ENCODE results near the gene KDR.

Gene KDR

DNA sequence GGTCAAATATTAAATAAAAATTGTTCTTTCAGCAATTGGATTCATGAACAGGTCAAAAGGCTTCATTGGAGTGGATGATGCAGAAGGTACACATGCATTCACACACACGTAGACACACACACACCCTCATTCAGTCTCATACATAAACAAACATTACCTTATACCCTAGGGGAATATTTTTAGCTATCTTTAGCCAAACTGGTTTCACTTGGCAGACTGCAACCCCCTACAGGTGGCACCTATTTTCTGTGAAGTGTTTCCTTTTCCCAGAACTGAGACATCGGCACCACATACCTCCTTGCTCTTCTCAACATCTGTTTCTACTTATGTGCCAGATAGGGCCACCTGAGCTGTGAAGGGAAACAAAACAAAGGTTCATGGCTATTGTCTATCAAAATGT is 18.5 kb upstream of the KDR start:
- TF ChIP-seq JUND (IDR thresholded peaks at IDR 0.05; ENCODE audit: low read depth): no peak
- DNase-seq (ENCODE audit: low read depth in 1 of 2, low spot score in 1 of 2): peak in 1 of 2 experiments; percentile 36
- in situ Hi-C loops (cut with HindIII; ENCODE audit: low pct_unique_long_range_greater_than_20kb, low sequenced_read_pairs): no loop called here

GRCh38 chr4:55138367-55138766 is 13.0 kb upstream of the KDR start:
- in situ Hi-C loops (cut with HindIII; ENCODE audit: low pct_unique_long_range_greater_than_20kb, low sequenced_read_pairs): no loop called here
- no peak for DNase-seq (ENCODE audit: low read depth in 1 of 2, low spot score in 1 of 2)
- no peak for TF ChIP-seq JUND (IDR thresholded peaks at IDR 0.05; ENCODE audit: low read depth)

GRCh38 chr4:55136634-55137033 is 11.2 kb upstream of the KDR start:
- in situ Hi-C loops (cut with HindIII; ENCODE audit: low pct_unique_long_range_greater_than_20kb, low sequenced_read_pairs): no loop called here
- TF ChIP-seq JUND (IDR thresholded peaks at IDR 0.05; ENCODE audit: low read depth): no peak
- DNase-seq (ENCODE audit: low read depth in 1 of 2, low spot score in 1 of 2): no peak

- DNase-seq (ENCODE audit: low read depth in 1 of 2, low spot score in 1 of 2): no peak
- no peak for TF ChIP-seq JUND (IDR thresholded peaks at IDR 0.05; ENCODE audit: low read depth)
- in situ Hi-C loops (cut with HindIII; ENCODE audit: low pct_unique_long_range_greater_than_20kb, low sequenced_read_pairs): no loop called here
Measured at GRCh38 chr4:55133951-55134350, 8.6 kb upstream of the KDR start.

GRCh38 chr4:55132775-55133174 is 7.4 kb upstream of the KDR start:
- in situ Hi-C loops (cut with HindIII; ENCODE audit: low pct_unique_long_range_greater_than_20kb, low sequenced_read_pairs): no loop called here
- no peak for DNase-seq (ENCODE audit: low read depth in 1 of 2, low spot score in 1 of 2)
- no peak for TF ChIP-seq JUND (IDR thresholded peaks at IDR 0.05; ENCODE audit: low read depth)

GRCh38 chr4:55127521-55127920 is 2.1 kb upstream of the KDR start:
- in situ Hi-C loops (cut with HindIII; ENCODE audit: low pct_unique_long_range_greater_than_20kb, low sequenced_read_pairs): no loop called here

DNA sequence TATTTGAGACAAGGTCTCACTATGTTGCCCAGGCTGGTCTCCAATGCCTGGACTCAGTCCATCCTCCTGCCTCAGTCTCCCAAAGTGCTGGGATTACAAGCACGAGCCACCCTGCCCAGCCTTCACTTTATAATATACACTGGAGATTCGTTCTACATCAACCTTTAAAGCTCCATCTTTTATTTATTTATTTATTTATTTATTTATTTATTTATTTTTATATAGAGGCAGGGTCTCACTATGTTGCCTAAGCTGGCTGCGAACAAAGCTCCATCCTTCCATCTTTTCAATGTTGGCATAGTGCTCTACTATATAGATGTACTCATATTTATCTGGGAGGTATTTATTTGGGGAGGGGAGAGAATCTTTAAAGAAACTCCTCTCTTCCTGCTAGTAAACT is 1.7 kb upstream of the KDR start:
- no peak for TF ChIP-seq JUND (IDR thresholded peaks at IDR 0.05; ENCODE audit: low read depth)
- in situ Hi-C loops (cut with HindIII; ENCODE audit: low pct_unique_long_range_greater_than_20kb, low sequenced_read_pairs): no loop called here
- DNase-seq (ENCODE audit: low read depth in 1 of 2, low spot score in 1 of 2): no peak

More at GRCh38 chr4:55127521-55127920, 2.1 kb upstream of the KDR start:
- TF ChIP-seq JUND (IDR thresholded peaks at IDR 0.05; ENCODE audit: low read depth): no peak
- DNase-seq (ENCODE audit: low read depth in 1 of 2, low spot score in 1 of 2): no peak

- no peak for DNase-seq (ENCODE audit: low read depth in 1 of 2, low spot score in 1 of 2)
Measured at GRCh38 chr4:55125763-55126541, 557 bp upstream of the KDR start.

DNA sequence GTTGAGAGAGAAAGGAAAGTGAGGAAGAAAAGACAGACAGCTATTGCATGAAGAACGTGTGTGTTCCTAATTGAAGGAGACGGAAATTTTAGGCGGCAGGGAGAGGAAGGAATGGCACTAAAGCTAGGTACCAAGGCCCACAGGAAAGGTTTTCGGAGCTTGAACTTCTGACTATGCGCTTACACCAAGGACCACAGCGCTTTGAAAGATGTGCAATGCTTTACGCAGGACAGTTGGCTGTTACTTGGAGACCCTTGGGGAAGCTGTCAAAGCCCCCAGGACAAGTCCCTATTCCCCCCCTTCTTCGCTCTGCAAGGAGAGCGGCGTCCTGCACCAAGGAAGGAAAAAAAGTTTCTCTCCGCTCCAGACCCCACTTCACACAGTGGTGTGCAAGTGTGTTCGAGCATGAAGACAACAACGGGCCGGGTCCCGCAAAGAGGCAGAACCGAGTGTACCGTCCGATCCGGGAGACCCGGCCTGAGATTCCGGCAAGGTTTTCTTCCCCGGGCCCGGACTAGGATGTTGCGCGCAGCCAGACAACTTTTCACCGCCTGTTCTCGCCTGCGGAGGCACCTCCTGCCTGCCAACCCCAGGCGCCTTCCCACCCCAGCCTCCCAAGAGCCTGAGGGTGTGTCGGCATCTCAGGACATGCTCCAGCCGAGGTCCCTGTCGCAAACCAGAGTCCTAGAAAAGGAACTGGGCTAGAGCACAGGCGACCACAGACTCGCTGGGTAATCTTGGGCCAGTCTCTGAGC is 896 bp downstream of the KDR start:
- DNase-seq (ENCODE audit: low read depth in 1 of 2, low spot score in 1 of 2): no peak
- in situ Hi-C loops (cut with HindIII; ENCODE audit: low pct_unique_long_range_greater_than_20kb, low sequenced_read_pairs): no loop called here
- TF ChIP-seq JUND (IDR thresholded peaks at IDR 0.05; ENCODE audit: low read depth): no peak

More at GRCh38 chr4:55125763-55126541, 557 bp upstream of the KDR start:
- no peak for TF ChIP-seq JUND (IDR thresholded peaks at IDR 0.05; ENCODE audit: low read depth)
- in situ Hi-C loops (cut with HindIII; ENCODE audit: low pct_unique_long_range_greater_than_20kb, low sequenced_read_pairs): no loop called here

DNA sequence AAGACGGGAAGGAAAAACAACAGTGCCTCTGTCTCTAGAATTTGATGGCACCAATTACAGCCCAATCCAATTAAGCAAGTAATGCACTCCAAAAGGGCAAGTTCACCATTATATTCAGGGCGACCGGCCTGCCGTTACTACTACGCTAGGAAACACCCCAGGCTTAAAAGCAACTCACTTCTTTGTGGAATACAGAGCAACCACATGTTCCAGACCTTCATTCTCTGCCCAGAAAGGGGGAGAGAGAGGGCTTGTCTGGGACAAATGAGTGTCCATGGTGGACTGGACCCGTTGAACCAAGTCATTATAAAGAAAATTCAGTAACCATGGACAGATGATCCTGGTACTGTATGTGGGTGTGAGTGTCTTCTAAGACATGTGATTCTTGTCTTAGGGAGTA is 1.6 kb downstream of the KDR start:
- in situ Hi-C loops (cut with HindIII; ENCODE audit: low pct_unique_long_range_greater_than_20kb, low sequenced_read_pairs): no loop called here
- DNase-seq (ENCODE audit: low read depth in 1 of 2, low spot score in 1 of 2): no peak
- no peak for TF ChIP-seq JUND (IDR thresholded peaks at IDR 0.05; ENCODE audit: low read depth)

GRCh38 chr4:55122235-55122634 is 3.2 kb downstream of the KDR start:
- TF ChIP-seq JUND (IDR thresholded peaks at IDR 0.05; ENCODE audit: low read depth): no peak
- in situ Hi-C loops (cut with HindIII; ENCODE audit: low pct_unique_long_range_greater_than_20kb, low sequenced_read_pairs): no loop called here
- peak in 1 of 2 experiments; percentile 59 for DNase-seq (ENCODE audit: low read depth in 1 of 2, low spot score in 1 of 2)

DNA sequence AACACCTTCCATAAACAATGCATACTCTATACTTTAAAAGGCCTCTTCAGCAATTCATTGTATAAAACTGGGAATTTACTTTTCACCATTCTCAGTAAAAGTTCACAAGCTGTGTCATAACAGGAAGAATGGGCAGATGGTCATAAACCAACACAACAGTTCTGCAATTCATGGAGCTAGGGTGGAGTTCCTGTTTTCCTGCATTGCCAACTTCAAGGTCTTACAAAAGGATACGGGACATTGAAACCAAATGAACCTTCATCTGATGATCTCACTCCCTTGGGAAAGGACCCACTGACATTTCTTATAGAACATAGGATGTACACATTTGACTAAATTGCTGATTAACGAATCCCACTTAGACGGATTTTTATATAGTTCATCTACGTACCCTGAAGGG is 4.1 kb downstream of the KDR start:
- DNase-seq (ENCODE audit: low read depth in 1 of 2, low spot score in 1 of 2): no peak
- no peak for TF ChIP-seq JUND (IDR thresholded peaks at IDR 0.05; ENCODE audit: low read depth)
- in situ Hi-C loops (cut with HindIII; ENCODE audit: low pct_unique_long_range_greater_than_20kb, low sequenced_read_pairs): no loop called here

DNA sequence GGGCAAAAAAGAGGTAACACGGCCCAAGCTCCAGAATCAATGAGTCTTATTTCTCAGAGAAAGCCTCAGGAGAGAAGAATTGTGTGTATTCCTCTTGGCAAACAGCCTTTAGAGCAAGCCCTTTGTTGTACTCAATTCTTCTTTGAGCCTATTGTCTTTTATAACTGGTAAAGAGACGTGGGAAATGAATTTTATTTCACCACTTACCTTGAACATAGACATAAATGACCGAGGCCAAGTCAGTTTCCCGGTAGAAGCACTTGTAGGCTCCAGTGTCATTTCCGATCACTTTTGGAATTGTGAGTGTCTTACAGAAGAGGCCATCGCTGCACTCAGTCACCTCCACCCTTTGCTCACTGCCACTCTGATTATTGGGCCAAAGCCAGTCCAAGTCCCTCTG is 7.0 kb downstream of the KDR start:
- no peak for TF ChIP-seq JUND (IDR thresholded peaks at IDR 0.05; ENCODE audit: low read depth)
- DNase-seq (ENCODE audit: low read depth in 1 of 2, low spot score in 1 of 2): no peak
- in situ Hi-C loops (cut with HindIII; ENCODE audit: low pct_unique_long_range_greater_than_20kb, low sequenced_read_pairs): no loop called here
